ENCODE results near the gene TSTD2.

Gene TSTD2

DNA sequence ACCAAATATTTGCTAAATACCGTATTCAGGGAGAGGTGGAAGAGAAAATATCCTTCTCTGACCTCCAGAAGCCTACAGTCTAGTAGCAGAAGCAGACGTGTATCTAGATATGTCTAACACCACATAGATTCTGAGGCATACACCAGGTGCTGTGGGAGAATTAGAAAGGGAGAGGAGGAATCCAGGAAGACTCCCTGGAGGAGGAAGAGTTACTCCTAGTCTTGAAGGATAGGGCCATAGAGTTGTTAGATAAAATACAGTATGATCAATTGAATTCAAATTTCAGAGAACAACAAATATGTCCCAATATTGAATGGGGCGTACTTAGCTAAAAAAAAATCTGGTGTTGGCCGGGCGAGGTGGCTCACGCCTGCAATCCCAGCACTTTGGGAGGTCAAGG lies 73.0 kb downstream of the TSTD2 start:
- DNase-seq, result no peak

DNA sequence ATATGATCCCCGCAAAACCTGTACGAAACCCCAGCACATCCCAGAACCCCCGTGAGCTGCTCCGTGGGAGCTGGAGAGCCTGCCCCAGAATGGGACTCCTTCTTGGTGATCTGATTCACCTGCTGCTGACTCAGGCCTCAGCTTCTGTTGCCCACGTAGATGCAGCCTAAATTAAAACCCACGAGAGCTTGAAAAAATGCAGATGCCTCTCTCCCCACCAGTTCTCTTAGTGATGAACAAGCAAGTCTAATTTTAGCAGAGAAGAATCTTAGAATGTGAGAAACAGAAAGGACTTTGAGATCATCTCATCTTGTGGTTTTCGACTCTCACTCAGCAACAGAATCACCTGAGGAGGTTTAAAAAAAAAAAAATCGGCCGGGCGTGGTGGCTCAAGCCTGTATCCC lies 74.1 kb downstream of the TSTD2 start:
- DNase-seq, result no peak

DNA sequence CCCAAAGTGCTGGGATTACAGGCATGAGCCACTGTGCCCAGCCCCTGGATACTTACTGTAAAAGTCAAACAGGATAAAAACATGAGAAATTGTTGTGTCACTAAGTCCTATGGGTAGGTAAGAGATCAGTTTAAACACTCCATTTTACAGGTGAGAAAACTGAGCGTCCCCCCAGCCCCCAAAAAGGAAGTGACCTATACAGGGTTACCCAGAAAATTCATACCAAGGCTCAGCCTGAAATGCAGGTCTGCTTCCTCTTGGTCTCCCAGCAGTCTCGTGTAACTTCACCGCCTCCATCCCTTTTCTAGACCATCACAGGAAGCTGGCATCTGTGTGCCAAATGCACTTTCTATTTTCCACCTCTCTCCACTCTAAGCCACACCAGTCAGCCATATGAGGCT lies 74.5 kb downstream of the TSTD2 start:
- DNase-seq, result no peak

DNA sequence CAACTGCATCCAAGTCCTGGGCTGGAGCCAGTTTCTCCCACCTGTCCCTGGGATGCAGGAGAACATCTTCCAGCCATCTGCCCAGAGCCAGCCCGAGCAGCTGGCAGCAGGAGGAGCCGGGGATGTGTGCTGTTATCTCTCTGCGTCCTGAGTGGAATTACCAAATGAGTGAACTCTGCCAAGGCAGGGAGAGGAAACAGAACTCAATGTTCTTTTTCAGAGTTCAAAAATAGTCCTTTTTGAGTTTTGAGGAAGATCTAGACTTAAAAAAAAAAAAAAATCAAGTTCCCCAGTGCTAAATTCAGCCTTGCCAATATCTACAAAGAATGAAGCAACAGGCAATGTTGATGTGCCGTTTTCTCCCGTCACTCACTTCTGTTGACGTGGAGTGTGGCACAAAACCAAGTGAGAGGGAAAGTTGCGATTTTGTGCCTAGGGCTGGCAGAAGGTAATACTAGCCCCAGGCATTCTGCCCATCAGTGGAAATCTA lies 75.5 kb downstream of the TSTD2 start:
- DNase-seq, result no peak

DNA sequence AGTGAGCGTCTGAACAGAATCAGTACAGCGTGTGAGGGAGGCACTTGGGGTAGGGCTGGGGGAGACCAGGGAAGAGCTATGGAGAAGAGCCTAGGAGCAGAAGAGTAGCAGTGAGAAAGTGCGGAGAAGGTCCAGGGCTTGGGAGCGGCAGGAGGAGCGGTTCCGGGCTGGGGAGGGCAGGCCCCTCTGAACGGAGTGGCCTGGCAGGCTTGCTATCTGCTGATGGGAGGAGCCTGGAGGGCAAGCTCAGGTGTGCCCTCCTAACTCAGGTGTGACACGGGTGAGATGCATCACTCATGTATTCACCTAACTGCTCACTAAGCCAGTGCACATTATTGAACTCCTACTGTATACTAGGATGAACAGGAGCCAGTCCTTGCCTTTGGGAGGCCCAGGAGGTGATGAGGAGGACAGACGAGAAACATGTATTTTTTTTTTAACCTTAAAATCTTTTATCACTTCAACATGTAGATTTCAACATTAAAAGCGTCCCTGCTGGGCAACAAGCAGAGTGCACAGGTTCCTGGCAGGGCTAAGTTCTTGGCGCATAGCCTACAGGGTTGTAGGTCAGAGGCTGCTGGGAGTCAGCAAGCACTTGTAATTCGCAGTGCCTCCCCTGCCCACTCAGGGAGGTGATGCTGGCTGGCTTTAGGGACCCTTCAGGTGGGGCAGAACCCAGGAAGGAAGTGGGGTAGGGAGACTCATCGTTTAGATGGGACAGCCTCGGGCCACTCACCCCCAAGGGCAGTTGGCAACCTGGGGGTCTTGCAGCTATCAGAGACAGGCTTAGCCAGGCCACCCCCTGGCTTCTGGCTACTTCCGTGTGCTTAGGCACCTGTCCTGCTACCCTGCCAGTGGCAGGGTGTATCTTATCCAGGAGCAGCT lies 76.2 kb downstream of the TSTD2 start:
- no peak for DNase-seq

DNA sequence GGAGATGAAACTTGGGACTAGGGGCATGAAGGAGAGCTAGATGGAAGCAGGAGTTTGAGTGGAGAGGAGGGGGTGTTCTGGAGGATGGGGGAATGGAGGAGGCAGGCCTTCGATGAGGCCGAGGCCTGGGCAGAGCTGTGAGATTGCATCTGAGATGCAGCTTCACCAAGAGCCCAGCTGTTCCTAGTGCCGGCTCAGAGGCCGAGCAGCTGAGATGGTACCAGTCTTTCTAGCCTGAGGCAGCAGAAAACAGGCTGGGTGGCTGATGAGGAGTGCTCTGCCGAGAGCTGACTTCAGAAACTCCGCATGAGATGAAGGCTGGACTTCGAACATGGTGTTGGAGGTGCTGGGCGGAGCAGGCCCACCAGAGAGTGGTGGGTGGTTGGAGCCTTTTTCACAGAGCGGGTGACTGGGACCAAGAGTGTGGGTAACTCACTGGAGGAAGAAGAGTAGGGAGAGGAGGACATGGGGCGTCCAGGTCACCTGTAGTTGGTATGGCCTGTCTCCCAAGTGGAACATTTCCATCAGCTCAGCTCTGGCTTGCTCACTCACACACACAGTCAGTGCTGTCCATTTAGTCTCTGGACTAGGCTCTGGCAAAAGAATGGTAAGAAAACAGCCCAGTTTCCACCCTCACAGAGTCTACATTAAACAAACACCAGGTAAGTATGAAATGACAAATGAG lies 77.0 kb downstream of the TSTD2 start:
- DNase-seq, result no peak

DNA sequence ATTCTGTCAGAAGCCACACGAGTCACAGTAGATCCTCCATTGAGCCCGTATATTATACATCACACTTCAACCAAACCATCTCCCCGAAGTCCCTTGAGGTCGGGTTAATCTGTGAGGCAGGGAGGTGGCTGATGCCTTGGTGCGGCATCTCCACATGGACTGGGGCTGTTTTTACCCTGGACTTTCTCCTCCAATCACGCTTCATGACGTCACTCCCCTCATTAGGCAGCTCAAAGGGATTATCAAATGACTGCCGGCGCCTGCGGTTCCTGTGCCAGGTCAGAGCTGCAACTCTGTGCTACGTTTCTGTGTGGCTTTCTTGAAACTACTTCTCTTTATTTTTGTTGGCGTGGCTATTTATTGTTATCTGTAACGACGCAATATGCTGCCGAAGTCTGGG lies 78.0 kb downstream of the TSTD2 start:
- no peak for DNase-seq

DNA sequence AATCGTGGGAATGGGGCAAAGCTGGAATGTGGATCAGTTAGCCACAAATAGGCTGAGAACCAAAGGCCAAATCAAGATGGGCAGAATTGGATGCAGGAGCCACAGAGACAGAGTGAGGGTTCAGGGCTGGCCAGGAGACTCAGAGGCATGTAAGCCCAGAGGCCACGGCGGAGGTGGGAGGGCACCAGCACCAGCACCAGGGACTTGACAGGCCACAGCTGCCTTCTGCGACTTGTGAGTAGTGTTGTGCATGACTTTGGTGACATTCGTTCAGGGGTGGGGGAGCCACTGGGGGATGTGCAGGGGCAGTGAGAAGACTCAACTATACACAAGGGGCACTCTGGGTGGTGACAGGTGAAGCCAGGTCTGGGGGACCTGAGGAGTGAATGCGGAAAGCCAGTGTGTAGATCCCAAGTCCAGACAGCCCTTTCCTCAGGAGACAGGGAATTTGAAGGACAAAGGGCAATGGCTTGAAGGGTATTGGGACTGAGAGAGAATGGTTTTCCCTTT lies 78.5 kb downstream of the TSTD2 start:
- DNase-seq, result no peak

DNA sequence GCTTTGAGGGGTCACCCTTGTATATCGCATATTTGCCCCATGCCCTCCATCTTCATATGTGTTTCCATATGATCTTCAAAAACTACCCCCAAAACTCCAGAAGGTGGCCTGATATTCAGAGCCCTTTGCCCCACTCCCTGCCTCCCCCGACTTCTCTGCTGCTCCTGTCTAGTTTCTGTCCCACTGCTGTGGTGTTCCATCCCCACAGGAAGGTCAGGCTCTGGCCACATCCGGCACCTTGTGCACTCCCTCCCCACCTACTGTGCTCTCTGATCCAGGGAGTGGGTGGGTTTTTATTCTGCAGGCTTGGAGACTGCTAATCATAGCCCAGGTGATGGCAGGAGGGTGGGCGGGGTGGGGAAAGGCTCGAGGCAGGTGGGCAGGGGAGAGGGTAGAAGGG lies 79.3 kb downstream of the TSTD2 start:
- no peak for DNase-seq

DNA sequence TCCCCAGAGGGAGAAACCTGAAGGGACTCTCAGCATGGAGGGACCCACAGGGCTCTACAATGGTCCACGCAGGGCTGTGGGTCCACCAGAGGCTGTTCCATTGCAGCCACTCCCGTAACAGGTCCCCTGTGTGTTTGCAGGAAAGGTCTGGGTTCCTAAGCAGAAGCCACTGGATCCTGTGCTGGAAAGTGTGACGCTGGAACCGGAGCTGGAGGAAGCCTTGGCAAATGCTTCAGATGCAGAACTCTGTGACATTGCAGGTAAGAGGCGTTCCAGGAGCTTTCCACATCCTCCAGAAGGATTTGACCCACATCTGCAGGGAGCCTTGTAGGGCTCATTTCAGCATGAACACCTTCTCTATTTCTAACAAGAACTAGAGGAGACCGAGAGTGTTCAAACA lies 80.0 kb downstream of the TSTD2 start:
- DNase-seq, result no peak

DNA sequence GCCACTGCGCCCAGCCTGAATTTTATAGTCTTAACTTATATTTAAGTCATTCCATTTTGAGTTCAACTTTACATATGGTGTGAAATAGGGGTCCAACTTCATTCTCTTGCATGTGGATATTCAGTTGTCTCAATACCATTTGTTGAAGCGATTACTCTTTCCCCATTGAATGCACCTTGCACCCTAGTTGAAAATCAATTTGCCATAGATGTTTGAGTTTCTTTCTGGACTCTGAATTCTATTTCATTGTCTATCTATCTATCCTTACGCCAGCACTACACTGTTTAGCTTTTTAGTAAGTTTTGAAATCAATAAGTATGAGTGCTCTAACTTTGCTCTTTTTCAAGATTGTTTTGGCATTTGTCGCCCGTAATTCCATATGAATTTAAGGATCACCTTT lies 81.9 kb downstream of the TSTD2 start:
- no peak for DNase-seq

DNA sequence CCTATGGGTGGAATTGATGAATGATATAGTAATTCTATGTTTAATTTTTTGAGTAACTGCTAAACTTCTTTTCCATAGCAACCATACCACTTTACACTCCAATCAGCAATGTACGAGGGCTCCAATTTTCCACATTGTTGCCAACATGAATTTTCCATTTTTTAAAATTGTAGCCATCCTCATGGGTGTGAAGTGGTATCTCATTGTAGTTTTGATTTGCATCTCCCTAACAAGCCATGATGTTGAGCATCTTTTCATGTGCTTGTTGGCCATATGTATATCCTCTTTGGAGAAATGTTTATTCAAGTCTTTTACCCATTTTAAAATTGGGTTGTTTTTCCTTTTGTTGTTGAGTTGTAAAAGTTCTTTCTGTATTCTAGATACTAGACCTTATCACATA lies 82.8 kb downstream of the TSTD2 start:
- DNase-seq, result no peak

Data from activated CD4-positive, alpha-beta T cell treated with anti-CD3 and anti-CD28 coated beads, Interleukin-2, amount 50 U/mL, for 4 hours (primary cell).